Thyroid gland (tissue), 4 donors: ENCODE results near the gene PRKCG.

Experiments used
- CTCF ChIP-seq, 6 experiments: fragments of 200-600 bp in 3 of 6; fragments of 450-650 bp in 3 of 6; sonication (generic) in 3 of 6; IDR thresholded peaks; one replicate each; pipeline ENCODE4 v1.5.1; 2016 to 2019; ENCODE audit warnings: antibody characterized with exemption in 6 of 6, mild to moderate bottlenecking in 2 of 6, inconsistent platforms in 1 of 6, moderate library complexity in 1 of 6
- POLR2A ChIP-seq, 2 donors: fragments of 450-650 bp; IDR thresholded peaks; one replicate each; pipeline ENCODE4 v1.6.1; 2017; ENCODE audit warnings: antibody characterized with exemption in 2 of 2, mild to moderate bottlenecking in 2 of 2, moderate library complexity in 1 of 2

DNA sequence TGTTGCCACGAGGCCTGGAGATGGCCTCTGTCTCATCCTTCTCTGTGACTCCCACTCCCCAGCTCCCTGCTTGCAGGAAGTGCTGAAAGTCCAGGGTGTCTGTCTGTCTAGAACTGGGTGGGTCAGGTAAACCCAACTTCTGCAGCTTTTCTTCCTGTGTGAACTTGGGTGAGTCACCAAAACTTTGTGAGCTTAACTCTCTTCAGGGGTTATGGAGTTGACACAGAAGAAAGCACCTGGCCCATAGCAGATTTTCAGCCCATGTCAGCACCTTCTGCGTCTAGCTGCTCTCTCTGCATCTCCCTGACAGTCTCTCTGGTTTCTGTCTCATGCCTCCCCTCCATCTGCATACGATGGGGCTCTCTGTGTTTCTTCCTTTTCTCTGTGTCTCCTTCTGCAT is 22.9 kb downstream of the PRKCG start:
- TF ChIP-seq CTCF (IDR thresholded peaks at IDR 0.05) (no peak), POLR2A (IDR thresholded peaks at IDR 0.05) (no peak)
